ENCODE measurements around the gene PIH1D1. TPM values are rescaled to one million over a fixed set of nuclear protein-coding genes. Genes with fewer than 3 reads are reported as not detected.
A peak's percentile ranks its signal among the peaks of the same experiment; 100 is the strongest.

Gene PIH1D1
- total RNA-seq, 2 donors from 2014 or later = 80.8 to 103 TPM

- H3K4me1 ChIP-seq = no peaks in the 10 kb centered on the region
- H3K4me3 ChIP-seq = no peak within 1 kb of the TSS
- H3K27me3 ChIP-seq = peaks cover 26% of the 10 kb centered on the region
- intact Hi-C loops (cut with DNase I) = no loop called here
- H3K9me3 ChIP-seq = no peaks in the 10 kb centered on the region
- no peak within 1 kb of the TSS for H3K27ac ChIP-seq
- DNase-seq = peak; percentile 41
- H3K9ac ChIP-seq (ENCODE audit: low read depth in 2 of 2, low read length in 2 of 2) = peak within 1 kb of the TSS in 1 of 2 donors; percentile 7
- TF ChIP-seq CTCF (IDR thresholded peaks at IDR 0.05) = no peak
- no peaks in the 10 kb centered on the region for H3K36me3 ChIP-seq
These were observed 10.2 kb downstream of the PIH1D1 start, which contains the start of gene SLC17A7 for GRCh38 chr19:49441210-49441959. Gene SLC17A7, minus strand, starts transcription at chr19:49441527. Its CDS starts 148 bp downstream, at chr19:49441379.

GRCh38 chr19:49440439-49441209 lies 11.0 kb downstream of the PIH1D1 start:
- intact Hi-C loops (cut with DNase I) = no loop called here
- Histone ChIP-seq H3K27ac (no peak overlapping the region), H3K36me3 (no peaks in the 10 kb centered on the region), H3K9me3 (no peaks in the 10 kb centered on the region), H3K4me1 (no peaks in the 10 kb centered on the region), H3K27me3 (peaks cover 33% of the 10 kb centered on the region), H3K4me3 (no peak overlapping the region), H3K9ac (ENCODE audit: low read depth in 2 of 2, low read length in 2 of 2) (peak overlapping the region in 1 of 2 donors; percentile 7)
- TF ChIP-seq CTCF (IDR thresholded peaks at IDR 0.05) = no peak
- DNase-seq = no peak

GRCh38 chr19:49439836-49440235 lies 11.8 kb downstream of the PIH1D1 start:
- Histone ChIP-seq H3K36me3 (no peaks in the 10 kb centered on the region), H3K27me3 (peaks cover 40% of the 10 kb centered on the region), H3K27ac (no peak overlapping the region), H3K9ac (ENCODE audit: low read depth in 2 of 2, low read length in 2 of 2) (no peak overlapping the region), H3K4me3 (no peak overlapping the region), H3K9me3 (no peaks in the 10 kb centered on the region), H3K4me1 (no peaks in the 10 kb centered on the region)
- DNase-seq = no peak
- intact Hi-C loops (cut with DNase I) = no loop called here
- TF ChIP-seq CTCF (IDR thresholded peaks at IDR 0.05) = no peak

GRCh38 chr19:49438261-49438660 lies 13.4 kb downstream of the PIH1D1 start:
- intact Hi-C loops (cut with DNase I) = no loop called here
- no peak overlapping the region for H3K4me3 ChIP-seq
- H3K9me3 ChIP-seq = no peaks in the 10 kb centered on the region
- DNase-seq = no peak
- H3K27me3 ChIP-seq = peaks cover 51% of the 10 kb centered on the region
- H3K36me3 ChIP-seq = no peaks in the 10 kb centered on the region
- H3K4me1 ChIP-seq = no peaks in the 10 kb centered on the region
- H3K9ac ChIP-seq (ENCODE audit: low read depth in 2 of 2, low read length in 2 of 2) = no peak overlapping the region
- no peak for TF ChIP-seq CTCF (IDR thresholded peaks at IDR 0.05)
- no peak overlapping the region for H3K27ac ChIP-seq

- H3K9me3 ChIP-seq = no peaks in the 10 kb centered on the region
- H3K4me1 ChIP-seq = no peaks in the 10 kb centered on the region
- no peak overlapping the region for H3K27ac ChIP-seq
- no peak for TF ChIP-seq CTCF (IDR thresholded peaks at IDR 0.05)
- no peak overlapping the region for H3K4me3 ChIP-seq
- no peak overlapping the region for H3K9ac ChIP-seq (ENCODE audit: low read depth in 2 of 2, low read length in 2 of 2)
- no peaks in the 10 kb centered on the region for H3K36me3 ChIP-seq
- peaks cover 62% of the 10 kb centered on the region for H3K27me3 ChIP-seq
- DNase-seq = no peak
- intact Hi-C loops (cut with DNase I) = no loop called here
These were observed 14.4 kb downstream of the PIH1D1 start for GRCh38 chr19:49437231-49437630.

Measured in colonic mucosa (tissue), 4 donors.